Activated CD4-positive, alpha-beta T cell treated with anti-CD3 and anti-CD28 coated beads, Interleukin-2, amount 50 U/mL, for 24 hours (primary cell): ENCODE data around the gene TCFL5.

Experiments used
- DNase-seq, 2 donors: peaks; one replicate each; pipeline ENCODE4 v3.0.0-alpha.2; 2020; ENCODE audit warnings: low read depth in 1 of 2, low spot score in 1 of 2

The TCFL5 gene

DNA sequence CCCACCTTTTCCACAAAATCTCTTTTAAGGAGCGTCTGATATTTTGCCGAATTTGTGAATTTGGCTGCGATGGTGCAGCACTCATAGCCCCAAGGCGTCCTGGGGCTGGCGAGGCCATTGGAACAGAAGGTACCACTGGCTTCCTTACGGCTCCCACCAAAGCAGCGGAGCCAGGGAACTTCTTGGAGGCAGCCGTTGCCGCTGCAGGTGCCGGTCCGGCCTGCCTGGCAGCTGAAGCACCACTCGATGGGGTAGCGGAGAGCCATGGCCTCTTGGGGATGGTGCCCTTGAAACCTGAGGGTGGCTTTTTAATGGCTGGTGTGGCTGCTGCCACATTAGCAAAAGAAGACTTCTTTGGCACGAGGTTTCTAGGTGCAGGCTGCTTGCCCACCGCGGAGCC lies 34.9 kb upstream of the TCFL5 start:
- no peak for DNase-seq

DNA sequence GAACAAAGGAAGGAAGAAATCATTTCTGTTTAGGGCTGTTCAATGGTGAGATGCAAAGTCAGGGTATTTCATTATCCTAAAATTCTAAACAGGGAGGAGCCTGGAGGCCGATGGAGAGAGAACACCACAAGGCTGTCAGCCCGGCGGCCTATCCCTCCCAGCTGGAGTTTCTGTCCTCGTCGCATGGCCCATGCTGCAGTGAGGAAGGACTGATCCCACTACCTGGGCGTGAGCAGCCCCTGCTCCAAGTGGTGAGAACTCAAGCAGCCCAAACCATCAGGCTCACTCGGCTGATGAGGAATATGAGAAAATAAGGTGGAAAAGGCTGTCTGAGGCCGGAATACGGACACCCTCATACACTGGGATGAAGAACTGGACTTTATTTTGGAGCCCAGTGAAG lies 33.9 kb upstream of the TCFL5 start:
- DNase-seq, result no peak

DNA sequence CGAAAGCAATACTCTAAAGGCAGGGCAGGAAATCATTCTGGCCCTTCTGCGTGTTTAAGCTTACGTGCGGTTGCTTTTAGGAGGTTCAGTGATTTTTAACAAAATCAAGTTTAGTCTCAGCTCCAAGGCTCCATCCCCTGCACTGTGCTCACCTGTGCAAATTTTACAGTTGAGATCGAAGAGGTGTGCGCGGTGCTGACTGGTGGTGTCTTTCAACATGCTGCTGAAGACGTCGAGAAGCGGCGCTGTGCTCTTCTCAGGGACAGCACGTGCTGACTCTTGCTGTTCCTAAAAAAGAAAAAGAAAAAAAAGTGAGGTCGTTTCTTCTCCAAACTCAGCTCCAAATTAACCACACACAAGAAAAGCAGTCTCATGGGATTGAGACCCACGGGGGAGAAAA lies 32.6 kb upstream of the TCFL5 start:
- DNase-seq, result no peak

DNA sequence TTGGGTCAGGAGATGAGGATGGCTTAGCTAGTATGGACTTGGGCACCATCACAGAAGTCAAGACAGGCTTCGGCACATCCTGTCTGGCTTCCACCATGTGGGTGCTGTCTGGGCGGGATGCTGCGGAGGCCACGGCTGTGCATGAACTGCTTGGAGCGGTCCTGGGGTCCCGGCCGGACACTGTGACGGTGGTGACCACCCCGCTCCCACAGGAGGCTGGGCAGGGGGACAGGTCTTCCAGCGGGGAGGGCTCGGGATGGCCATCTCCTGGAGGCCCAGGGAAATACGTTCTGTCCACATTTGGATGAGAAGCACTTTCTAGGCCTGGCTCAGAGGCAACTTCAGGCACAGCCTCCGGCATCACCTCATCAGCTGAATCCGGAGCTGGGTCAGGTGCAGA lies 32.1 kb upstream of the TCFL5 start:
- DNase-seq, result no peak

DNA sequence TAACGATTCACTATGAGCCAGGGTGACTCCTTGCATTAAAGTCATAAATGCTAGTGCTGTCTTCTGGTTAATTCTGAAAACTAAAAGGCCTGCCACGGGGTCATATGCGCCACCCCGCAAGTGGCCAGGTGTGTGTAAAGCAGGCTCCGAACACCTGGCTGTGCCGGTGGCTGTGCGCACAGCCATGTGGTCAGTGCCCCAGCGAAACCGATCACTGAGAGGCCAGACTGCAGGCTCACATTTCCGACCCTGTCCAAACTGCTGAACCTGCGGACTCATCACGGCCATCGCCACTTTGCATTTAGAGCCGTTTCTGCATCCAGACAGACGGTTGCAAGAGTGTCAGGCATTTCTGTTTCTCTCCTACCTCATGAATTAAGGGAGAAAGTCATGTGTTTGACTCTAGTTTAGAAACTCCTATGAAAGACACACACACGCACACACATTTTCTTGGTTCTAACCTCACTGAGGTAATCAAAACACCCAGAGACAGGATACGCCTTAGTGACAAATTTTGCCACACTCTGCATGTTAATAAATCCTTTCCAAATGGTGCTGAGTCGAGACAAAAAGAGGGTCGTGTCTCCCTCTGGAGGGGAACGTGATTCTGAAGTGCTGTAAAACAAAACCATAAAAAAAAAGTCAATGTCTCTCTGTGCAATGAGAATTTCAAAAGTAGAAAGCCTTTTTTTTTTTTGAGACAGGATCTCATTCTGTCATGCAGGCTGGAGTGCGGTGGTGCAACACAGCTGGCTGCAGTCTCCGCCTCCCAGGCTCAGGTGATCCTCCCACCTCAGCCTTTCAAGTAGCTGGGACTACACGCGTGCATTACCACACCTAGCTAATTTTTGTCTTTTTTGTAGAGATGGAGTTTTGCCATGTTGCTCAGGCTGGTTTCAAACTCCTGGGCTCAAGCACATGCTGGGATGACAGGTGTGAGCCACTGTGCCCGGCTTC lies 31.0 kb upstream of the TCFL5 start:
- no peak for DNase-seq

DNA sequence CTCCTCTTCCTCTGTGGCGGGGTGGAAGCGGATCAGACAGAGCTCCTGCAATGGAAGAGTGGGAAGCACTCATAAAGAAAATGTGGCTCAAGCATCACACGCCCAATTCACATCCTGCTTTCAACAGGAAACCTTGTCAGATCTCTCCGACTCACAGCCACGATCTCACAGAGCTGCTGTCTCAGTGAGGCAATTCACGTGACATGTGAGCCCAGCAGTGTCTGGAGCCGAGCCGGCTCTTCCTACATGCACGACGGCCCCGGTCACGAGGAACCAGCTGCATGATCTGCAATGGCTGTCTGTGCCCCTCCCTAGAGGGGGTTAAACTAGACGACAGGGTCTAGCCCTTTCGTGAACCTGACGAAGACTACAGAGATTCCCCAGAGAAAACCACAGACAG lies 29.5 kb upstream of the TCFL5 start:
- DNase-seq, result no peak

DNA sequence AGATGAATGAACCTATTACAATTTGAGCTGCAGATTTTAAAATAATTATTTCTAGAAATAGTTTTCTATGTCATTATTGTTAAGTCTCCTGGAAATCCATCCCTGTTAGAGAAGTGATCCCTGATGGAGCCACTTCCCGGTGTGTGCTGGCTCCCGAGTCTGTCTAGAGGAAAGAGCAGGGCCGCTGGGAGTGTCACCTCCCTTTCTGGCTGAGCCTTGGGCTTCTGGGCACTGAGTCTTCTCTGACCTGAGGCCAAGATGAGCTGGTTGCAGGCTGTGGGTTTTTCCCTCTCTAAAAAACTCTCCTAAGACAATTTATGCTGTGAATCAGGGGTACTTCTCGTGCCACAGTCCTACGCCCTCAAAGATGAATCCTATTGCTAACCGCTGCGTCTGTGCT lies 28.8 kb upstream of the TCFL5 start:
- no peak for DNase-seq

DNA sequence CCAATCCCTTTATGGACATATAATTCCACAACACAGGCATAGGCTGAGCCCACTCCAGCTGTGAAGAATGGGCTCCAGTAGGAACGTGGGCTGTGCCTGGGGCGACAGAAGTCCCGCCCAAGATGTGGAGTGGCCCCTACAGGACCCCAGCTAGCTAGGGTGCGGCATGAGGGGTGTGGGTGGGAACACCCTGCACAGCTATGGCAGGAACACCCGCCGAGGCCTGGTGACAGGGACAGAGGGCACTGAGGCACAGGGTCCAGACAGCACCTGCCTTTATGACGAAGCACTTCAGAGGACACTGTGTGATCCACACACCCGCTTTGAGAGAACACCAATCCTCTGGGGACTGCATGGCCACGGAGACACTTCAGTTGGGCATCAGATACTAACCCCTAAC lies 28.2 kb upstream of the TCFL5 start:
- DNase-seq, result no peak

DNA sequence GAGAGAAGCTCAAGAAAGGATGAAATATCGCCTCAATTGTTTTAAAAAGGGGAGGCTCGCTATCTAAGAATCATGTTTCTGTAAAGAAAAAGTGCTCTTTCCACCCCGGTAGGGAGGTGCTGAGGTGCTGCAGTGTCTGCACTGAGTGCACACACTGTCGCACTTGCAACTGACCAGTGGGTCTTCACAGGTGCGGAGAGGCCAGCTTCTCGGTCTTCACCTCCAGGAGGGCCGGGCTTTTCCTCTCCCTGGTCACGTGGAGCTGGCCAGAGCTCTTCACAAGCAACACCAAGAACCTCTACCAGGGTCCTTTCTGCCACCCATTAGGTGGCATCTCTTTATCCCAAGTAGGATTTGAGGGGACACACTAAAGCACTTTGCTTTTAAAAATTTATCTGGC lies 27.8 kb upstream of the TCFL5 start:
- DNase-seq, result no peak

DNA sequence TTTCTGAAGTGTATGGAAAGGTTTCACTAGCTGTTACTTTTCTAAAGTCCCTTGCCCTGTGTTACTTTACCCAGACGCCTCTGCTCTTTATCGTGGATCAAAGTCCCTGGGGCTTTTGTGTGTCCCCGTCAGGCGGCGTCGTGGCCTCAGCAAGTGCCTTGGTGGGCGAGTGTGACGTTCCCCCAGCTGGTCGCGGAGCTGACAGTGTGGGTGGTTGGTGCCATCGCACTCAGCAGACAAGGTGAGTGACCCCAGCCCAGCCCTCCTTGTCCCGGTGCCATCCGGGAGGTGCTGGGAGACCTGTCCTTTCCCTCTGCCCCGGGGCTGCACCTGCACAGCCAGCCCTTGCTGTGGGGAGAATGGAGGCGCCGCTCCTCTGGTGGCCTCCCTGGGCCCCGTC lies 27.3 kb upstream of the TCFL5 start:
- DNase-seq, result no peak

DNA sequence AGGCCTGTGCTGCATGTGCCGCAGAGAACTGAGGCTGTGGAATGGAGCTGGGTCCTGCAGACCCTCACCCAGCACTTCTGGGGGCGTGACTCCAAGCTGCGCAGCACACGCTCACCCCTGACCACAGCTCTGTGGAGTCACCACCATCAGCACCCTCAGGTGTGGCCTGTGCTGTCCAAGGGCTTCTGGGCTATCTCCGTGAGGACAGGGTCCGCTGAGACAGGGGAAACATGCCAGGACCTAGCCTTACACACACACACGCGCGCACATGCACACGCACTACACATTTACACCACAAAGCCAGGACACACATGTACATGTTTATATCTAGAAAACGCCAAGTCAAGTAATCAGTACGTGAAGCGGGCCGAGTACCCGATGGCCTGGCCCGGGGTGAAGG lies 26.8 kb upstream of the TCFL5 start:
- no peak for DNase-seq

DNA sequence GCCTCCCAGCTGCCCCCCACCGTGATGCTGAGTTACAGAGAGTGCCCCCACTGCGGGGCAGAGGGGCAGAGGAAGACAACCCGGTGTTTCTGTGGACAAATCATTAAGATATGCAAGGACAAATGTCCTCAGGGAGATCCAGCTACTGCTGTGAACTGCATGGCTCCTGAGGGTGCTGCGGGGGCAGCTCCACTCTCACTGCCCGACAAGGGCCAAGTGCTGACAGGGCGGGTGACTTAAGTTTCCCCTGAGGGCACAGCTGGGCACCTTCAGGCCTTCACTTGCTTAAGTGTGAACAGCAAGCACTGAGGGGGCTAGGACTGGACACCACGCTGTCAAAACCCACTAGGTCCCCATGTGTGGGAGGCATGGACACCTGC lies 26.2 kb upstream of the TCFL5 start:
- DNase-seq, result no peak

DNA sequence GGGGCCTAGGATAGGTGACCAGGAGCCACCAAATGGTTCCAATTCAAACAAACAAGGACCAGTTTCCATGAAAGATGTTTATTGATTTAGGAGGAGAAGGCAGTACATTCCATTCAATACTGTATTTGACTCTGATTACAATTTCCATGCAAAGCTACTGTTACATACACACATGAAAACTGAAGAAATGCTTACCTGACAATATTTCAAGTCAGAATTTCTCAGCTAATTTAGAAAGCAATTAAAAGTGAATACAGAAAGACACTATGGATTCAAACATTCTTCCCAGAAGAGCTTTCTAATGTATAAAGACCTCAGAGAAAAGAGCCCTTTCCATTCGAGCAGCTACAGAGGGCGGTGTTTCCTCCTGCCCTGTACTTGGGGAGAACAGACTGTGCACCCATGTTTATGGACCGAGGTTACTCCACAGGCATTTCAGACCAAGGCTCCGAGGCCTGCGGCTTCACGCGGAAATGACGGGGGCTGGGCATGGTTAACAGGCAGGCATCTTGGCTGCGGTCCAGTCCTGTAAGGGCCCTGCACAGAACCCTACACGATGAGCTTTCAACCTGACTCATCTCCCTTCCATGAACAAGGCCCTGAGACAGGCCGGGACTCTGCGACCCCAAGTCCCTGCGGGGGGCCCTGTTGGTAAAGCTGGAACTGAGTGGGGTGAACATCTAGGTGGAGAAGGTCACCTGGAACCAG lies 25.7 kb upstream of the TCFL5 start:
- no peak for DNase-seq

DNA sequence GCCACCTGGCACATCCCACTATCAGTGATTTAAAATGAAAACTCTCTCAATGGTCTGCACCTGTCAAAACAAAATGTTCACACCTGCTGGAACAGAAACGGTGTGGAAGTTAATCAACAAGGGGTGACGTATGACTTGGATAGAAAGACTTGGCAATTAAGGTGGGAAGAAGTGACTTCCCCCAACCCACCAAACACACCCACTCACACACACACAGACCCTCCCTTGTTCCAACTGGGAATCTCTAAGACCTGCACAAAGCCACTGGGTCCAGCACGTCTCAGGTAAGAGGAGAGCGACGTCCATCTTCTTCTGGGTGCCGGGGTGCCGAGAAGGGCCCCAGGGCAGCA lies 25.1 kb upstream of the TCFL5 start:
- DNase-seq, result no peak

DNA sequence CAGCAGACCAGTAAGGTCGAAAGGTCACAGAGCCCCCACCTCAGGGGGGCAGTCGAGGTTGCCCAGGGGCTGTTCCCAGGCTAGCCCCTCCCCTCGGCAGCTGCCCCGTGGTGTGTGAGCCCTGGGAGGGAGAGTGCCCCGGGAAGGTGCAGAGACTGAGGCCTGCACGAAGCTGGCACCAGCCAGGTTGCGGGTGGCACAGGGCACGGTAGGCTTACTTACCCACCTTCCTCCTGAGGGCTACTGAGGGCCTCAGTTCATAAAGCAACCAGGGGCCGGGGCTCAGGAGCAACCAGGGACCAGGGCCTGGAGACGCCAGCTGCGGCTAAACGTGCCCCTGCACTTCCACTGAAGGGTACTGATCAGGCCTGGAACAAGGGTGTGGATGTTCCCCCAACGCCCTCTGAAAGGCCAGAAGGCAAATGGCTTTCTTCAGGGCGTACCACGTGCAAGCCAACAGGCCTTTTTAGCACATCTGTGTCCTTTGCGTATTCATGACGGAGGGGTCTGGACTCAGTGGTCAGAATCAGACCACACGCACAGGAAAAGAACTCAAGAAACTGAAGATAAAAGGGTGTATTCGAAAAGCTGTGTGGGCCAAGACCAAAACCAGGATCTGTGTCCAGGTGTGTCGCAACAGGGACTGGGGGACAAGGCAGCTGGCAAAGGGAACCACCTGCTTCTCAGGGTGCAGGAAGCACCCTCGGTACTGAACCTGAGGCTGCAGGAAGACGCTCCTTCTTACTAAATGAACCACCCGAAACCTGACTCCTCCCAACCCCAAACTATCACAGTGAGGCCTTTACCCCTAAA lies 24.5 kb upstream of the TCFL5 start:
- DNase-seq, result no peak

DNA sequence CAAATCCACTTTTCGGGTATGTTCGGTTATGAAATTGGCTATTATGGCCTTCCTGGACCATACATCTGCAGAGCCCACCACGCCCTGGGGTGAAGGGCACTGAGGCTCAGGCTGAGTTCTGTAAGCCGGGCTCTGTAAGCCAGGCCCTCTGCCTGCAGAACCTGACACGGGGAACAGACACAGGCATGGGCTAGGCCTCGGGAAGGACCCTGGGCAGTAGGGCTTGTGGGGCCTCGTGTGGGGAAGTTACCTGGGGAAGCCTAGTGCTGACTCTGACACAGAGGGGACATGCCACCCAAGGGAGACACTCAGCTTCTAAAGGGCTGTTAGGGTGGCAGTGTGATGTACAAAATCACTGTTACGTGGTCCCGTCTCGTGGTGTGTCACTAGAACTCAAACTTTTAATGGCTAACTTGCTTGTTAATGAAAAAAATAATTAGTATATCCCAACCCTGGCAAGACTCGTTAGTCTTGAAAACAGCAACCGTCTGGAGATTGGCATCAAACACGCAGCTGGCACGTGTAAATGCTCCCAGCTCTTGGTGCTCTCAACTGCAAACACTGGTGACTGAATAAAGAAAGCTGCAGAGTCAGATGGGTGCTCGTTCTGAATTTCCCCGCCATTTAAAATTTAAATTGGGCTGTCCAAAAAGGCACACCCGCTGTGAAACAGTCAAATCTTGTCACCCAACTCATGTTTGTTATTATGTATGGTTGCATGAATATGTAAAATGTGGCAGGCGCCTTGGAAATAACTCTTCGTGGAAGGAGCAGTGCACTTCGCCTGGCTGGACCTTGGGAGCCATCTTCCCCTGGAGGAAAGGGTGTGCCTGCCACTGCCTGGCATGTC lies 23.6 kb upstream of the TCFL5 start:
- no peak for DNase-seq

DNA sequence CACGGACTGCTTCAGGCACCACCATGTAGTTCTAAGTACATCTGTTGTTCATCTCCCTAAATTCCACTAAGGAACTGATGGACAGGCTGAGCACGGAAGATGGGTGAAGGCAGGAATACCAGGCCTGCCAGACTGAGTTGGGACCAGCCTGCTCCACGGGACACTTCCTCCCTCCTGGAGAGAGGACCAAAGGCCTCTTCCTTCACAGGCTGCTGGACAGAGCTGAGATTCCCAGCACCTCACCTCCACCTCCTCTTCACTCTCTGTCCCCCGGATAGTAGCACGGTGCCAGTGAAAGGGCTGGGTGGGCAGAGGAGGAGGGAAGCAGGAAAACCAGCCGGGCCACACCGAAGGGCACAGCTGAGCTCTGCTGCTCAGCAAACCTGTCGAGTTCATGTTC lies 22.9 kb upstream of the TCFL5 start:
- no peak for DNase-seq

DNA sequence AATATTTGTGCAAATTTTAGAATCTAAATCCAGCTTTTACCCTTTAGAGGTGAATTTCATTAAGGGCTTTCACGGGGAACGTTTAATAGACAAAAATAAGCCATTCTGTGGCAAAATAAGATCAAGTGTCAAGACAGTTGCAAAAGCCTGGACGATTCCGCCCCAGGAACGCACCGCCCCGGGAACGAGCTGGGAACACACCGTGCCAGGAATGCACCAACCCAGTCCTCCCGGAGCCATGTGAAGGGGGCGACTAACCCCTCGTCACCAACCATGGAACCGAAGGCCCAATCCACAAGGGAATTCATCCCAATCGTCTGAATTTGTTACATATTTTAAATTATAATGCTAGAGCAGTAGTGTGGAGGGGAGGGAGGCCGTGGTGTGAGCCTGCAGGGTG lies 20.8 kb upstream of the TCFL5 start:
- DNase-seq, result no peak

DNA sequence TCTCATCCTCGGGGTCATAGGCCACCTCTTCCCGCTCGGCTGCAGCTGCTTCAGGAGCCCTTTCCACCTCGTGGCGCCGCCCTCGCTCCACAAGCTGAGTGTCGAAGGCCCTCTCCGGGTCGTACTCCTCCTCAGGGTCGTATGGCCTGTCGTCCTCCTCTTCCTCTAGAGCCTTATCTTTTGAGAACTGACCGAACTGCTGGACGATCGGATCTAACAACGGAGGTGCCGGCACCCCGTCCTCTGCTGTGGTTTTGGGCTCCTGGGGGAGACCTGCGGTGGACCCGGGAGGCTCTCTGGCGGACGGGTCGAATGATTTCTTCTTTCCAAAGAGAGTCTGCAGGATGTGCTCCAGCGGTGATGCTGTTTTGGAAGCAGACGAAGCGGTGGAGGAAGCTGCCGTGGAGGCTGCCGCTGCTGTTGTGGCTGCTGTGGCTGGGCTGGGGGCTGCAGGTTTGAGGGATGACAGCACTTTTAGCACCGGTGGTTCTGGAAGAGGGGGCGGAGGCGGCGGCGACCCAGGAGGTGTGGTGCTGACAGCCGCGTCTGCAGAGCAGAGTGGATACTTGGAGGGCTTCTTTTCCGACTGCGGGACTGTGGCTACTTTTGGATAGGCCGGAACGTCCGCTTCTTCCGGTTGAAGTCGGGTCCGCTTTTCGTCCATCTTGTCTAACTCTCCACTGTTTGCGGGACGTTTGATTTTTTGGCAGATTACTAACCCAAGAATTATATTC lies 20.2 kb upstream of the TCFL5 start:
- DNase-seq, result no peak

DNA sequence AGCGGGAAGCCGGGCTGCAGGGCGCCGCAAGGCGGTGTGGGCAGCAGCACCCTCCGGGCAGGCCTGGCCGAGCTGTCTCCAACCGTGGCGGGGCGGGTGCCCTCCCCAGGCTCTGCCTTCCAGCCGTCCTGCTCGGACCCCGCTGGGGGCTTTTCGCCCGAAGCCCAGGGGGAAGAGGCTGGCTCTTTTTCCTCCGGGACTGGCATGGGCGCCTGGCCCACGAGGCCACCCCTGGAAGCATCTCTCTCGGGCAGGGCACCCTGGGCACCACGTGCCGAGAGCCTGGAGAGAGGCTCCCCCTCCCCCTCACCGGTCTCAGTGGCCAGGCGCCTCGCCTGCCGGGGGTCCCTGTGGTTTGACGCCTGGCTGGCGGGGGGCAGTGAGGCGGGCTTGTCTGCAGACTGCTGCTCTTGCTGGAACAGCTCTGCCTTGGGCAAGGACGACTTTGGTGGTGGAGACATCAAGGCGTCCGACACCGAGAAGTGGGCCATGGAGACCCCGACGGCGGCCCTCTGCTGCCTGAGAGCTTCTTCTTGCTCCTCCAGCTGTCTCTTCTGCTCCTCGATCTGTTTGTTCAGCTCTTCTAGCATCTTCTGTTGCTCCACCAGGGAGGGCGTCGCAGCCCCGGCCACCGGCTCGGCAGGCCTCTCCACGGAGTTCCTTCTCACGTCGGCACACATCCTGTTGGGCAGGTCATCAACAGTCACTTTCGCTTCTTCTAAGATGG lies 19.5 kb upstream of the TCFL5 start:
- DNase-seq, result no peak
